T-helper 1 cell treated with Interleukin-12 subunit alpha and Interleukin-12 subunit beta and Interleukin-4 antibody, amounts not matched to agents 30 ng/mL and 1 ng/mL, for 36 hours (primary cell): ENCODE measurements around the gene IFI16. TPM values are rescaled to one million over a fixed set of nuclear protein-coding genes. Genes with fewer than 3 reads are reported as not detected.

Experiments used
- intact Hi-C: fragments of 100-400 bp; cut with micrococcal nuclease; formaldehyde crosslinking; loops from one replicate; pipeline ENCODE4 v1.15.1; 2024
- total RNA-seq: library from RNA; stranded (reverse); gene quantifications from 2 replicates; pipeline ENCODE4 v1.2.3, GENCODE V29; 2022

The IFI16 gene
- total RNA-seq = 301 and 307 TPM in 2 replicates

- intact Hi-C loops = loop anchor here (1.0 to 10.0 kb wide), 6 partner anchors 12 to 1875 kb away; partner anchors contain the start of gene ETV3
Observed at GRCh38 chr1:159009704-159010361, at the start of gene IFI16. TSS of gene IFI16 (plus strand) at chr1:159009907. CDS start at chr1:159014681, 4,774 bp downstream.

GRCh38 chr1:158961178-158961577 is 48.5 kb upstream of the IFI16 start:
- intact Hi-C loops = no loop called here

GRCh38 chr1:158962983-158963382 is 46.7 kb upstream of the IFI16 start:
- intact Hi-C loops = no loop called here

- intact Hi-C loops = no loop called here
Observed at GRCh38 chr1:158969166-158969565, 40.5 kb upstream of the IFI16 start.

GRCh38 chr1:158969855-158970254 is 39.9 kb upstream of the IFI16 start:
- intact Hi-C loops = no loop called here

GRCh38 chr1:158972841-158973240 is 36.9 kb upstream of the IFI16 start:
- intact Hi-C loops = no loop called here

- intact Hi-C loops = no loop called here
Observed at GRCh38 chr1:158976219-158976618, 33.5 kb upstream of the IFI16 start.

- intact Hi-C loops = no loop called here
Observed at GRCh38 chr1:158978730-158979129, 31.0 kb upstream of the IFI16 start.

- intact Hi-C loops = no loop called here
Observed at GRCh38 chr1:158979229-158979628, 30.5 kb upstream of the IFI16 start.

- intact Hi-C loops = no loop called here
Observed at GRCh38 chr1:158983235-158983634, 26.5 kb upstream of the IFI16 start.

GRCh38 chr1:158984386-158984785 is 25.3 kb upstream of the IFI16 start:
- intact Hi-C loops = no loop called here

- intact Hi-C loops = no loop called here
Observed at GRCh38 chr1:158989424-158989823, 20.3 kb upstream of the IFI16 start.

- intact Hi-C loops = no loop called here
Observed at GRCh38 chr1:158992787-158993312, 16.9 kb upstream of the IFI16 start.

- intact Hi-C loops = loop anchor here (1.0 to 5.0 kb wide), 4 partner anchors 80 to 880 kb away; partner anchors contain the start of gene CD1B
Observed at GRCh38 chr1:158996998-158997397, 12.7 kb upstream of the IFI16 start.

GRCh38 chr1:158998037-158998780 is 11.5 kb upstream of the IFI16 start:
- intact Hi-C loops = loop anchor here (1.0 to 5.0 kb wide), 12 partner anchors 11 to 1035 kb away; partner anchors contain the start of genes CD1B and IFI16

- intact Hi-C loops = loop anchor here (1.0 to 5.0 kb wide), 12 partner anchors 11 to 1035 kb away; partner anchors contain the start of genes CD1B and IFI16
Observed at GRCh38 chr1:158998781-158999161, 10.9 kb upstream of the IFI16 start.

- intact Hi-C loops = loop anchor here (5.0 kb wide), 3 partner anchors 352 to 882 kb away; partner anchors contain the start of gene CD1B
Observed at GRCh38 chr1:158999316-159000069, 10.2 kb upstream of the IFI16 start.

- intact Hi-C loops = no loop called here
Observed at GRCh38 chr1:159000070-159000409, 9.7 kb upstream of the IFI16 start.

- intact Hi-C loops = no loop called here
Observed at GRCh38 chr1:159000625-159001024, 9.1 kb upstream of the IFI16 start.

- intact Hi-C loops = no loop called here
Observed at GRCh38 chr1:159005161-159005560, 4.5 kb upstream of the IFI16 start.

- intact Hi-C loops = no loop called here
Observed at GRCh38 chr1:159005676-159006075, 4.0 kb upstream of the IFI16 start.
